Osteoblast (primary cell): ENCODE measurements around the gene ZIC4. TPM values are rescaled to one million over a fixed set of nuclear protein-coding genes. Genes with fewer than 3 reads are reported as not detected.

Experiments used
- DNase-seq: peaks from one replicate; pipeline ENCODE4 v3.0.0; 2011; ENCODE audit warnings: low spot score, mixed read lengths; ENCODE audit not compliant: insufficient read length; ENCODE audit errors: missing footprints
- H2AFZ ChIP-seq: 2 replicates; pipeline ENCODE4 v1.6.0; 2011; ENCODE audit warnings: mild to moderate bottlenecking, low read length
- H3K27ac ChIP-seq: 2 replicates; pipeline ENCODE4 v1.5.1; 2011; ENCODE audit warnings: mild to moderate bottlenecking, low read depth, low read length, moderate library complexity
- H3K27me3 ChIP-seq: 2 replicates; pipeline ENCODE4 v1.6.0; 2012; ENCODE audit warnings: mild to moderate bottlenecking, control low read depth, inconsistent platforms, low read length, moderate library complexity; ENCODE audit not compliant: insufficient read depth
- H3K36me3 ChIP-seq: 2 replicates; pipeline ENCODE4 v1.5.1; 2011; ENCODE audit warnings: mild to moderate bottlenecking, low read length, control low read depth, moderate library complexity; ENCODE audit not compliant: insufficient read depth
- H3K4me1 ChIP-seq: 2 replicates; pipeline ENCODE4 v1.5.1; 2011; ENCODE audit warnings: mild to moderate bottlenecking, low read length, control low read depth, moderate library complexity; ENCODE audit not compliant: insufficient read depth
- H3K4me2 ChIP-seq: 2 replicates; pipeline ENCODE4 v1.6.0; 2011; ENCODE audit warnings: mild to moderate bottlenecking, low read length; ENCODE audit not compliant: insufficient read depth
- H3K4me3 ChIP-seq: fragments of 200-600 bp; sonication (generic); 3 replicates; pipeline ENCODE4 v1.5.1; 2012; ENCODE audit warnings: mild to moderate bottlenecking, low read length, inconsistent platforms; ENCODE audit not compliant: insufficient read depth
- H3K79me2 ChIP-seq: 2 replicates; pipeline ENCODE4 v1.6.0; 2012; ENCODE audit warnings: mild to moderate bottlenecking, low read length, control low read depth, inconsistent platforms; ENCODE audit not compliant: insufficient read depth
- H3K9me3 ChIP-seq: 2 replicates; pipeline ENCODE4 v1.5.1; 2011; ENCODE audit warnings: low read depth, low read length, control low read depth
- H4K20me1 ChIP-seq: 2 replicates; pipeline ENCODE4 v1.6.0; 2012; ENCODE audit warnings: mild to moderate bottlenecking, low read length, control low read depth; ENCODE audit not compliant: insufficient read depth
- total RNA-seq: library from RNA; depleted of rRNA; stranded (reverse); fragments of >200 nt; gene quantifications from 2 replicates; pipeline ENCODE4 v1.2.3, GENCODE V29; 2012
- TF ChIP-seq, protein P1 (sequence below): IDR thresholded peaks from 2 replicates; pipeline ENCODE4 v1.5.1; 2011; ENCODE audit warnings: mild to moderate bottlenecking, low read depth, low read length, moderate library complexity; ENCODE audit errors: extremely low read depth

The ZIC4 gene
- total RNA-seq, 1 donor = 0.72 TPM

DNA sequence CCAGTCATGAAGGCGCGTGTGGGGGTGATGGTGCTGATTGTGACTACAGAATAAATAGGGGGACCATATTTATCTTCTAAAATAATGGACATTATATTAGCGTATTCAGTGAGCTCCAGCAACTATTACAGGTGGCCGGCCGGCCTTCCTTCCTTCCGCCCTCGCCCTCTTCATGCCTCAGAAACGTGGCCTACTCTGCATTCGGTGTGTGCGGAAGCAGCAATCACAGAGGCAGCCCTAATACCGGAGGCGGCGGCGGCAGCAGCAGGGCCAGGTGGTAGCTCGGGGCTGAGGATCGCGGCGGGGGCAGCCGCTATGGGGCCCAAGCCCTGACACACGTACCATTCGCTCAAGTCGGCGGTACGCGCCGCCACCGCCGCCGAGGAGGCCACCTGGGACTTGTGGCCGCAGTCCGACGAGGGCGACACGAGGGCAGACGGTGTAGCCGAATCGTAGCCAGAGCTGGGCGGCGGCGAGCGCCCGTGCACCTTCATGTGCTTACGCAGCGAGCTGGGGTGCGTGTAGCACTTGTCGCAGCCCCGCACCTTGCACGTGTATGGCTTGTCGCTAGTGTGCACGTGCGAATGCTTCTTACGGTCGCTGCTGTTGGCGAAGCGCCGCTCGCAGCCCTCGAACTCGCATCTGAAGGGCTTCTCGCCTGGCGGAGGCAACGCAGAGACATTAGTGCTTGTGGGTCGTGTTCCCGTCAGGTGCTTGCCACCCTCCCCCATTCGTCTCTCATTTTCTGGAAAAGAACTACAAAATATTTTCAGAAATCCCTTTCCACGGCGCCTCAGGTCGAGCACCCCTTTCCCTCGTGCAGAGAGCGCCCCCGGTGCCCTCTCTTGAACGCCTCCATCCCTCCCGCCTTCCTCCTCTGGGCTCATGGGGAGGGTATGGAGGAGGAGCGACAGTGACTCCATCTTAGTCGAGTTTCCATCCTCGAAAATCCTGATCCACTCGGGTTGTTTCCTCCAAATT is 15.5 kb downstream of the ZIC4 start:
- Histone ChIP-seq H3K27me3 (peaks cover 97% of the 10 kb centered on the region), H3K4me2 (no peak overlapping the region), H3K9me3 (no peaks in the 10 kb centered on the region), H2AFZ (no peak overlapping the region), H3K4me3 (no peak overlapping the region), H3K27ac (no peak overlapping the region), H3K79me2 (no peaks in the 10 kb centered on the region), H4K20me1 (no peaks in the 10 kb centered on the region), H3K4me1 (no peaks in the 10 kb centered on the region), H3K36me3 (no peaks in the 10 kb centered on the region)
- DNase-seq = no peak
- TF ChIP-seq, protein P1, sequence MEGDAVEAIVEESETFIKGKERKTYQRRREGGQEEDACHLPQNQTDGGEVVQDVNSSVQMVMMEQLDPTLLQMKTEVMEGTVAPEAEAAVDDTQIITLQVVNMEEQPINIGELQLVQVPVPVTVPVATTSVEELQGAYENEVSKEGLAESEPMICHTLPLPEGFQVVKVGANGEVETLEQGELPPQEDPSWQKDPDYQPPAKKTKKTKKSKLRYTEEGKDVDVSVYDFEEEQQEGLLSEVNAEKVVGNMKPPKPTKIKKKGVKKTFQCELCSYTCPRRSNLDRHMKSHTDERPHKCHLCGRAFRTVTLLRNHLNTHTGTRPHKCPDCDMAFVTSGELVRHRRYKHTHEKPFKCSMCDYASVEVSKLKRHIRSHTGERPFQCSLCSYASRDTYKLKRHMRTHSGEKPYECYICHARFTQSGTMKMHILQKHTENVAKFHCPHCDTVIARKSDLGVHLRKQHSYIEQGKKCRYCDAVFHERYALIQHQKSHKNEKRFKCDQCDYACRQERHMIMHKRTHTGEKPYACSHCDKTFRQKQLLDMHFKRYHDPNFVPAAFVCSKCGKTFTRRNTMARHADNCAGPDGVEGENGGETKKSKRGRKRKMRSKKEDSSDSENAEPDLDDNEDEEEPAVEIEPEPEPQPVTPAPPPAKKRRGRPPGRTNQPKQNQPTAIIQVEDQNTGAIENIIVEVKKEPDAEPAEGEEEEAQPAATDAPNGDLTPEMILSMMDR = no peak

DNA sequence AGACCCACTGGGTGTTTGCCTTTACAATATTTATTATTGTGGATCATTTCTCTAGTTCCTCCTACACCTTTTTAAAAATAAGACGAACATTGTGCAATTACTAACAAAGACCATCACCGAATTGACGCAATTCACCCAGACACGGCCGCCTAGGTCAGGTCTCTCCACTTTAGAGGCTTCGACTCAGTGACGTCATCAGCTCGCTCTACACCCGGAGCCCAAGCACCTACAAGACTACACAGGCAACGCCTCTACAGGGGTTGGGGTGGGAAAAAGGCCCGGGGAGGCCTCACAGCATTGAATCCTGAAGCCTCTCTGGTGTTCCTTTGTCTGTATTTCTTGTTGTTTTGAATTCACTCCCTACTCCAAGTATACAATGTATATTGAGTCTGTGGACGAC is 16.6 kb downstream of the ZIC4 start:
- Histone ChIP-seq H4K20me1 (no peaks in the 10 kb centered on the region), H3K27ac (no peak overlapping the region), H2AFZ (no peak overlapping the region), H3K79me2 (no peaks in the 10 kb centered on the region), H3K4me1 (no peaks in the 10 kb centered on the region), H3K9me3 (peaks cover 2% of the 10 kb centered on the region), H3K27me3 (peaks cover 97% of the 10 kb centered on the region), H3K36me3 (no peaks in the 10 kb centered on the region), H3K4me2 (no peak overlapping the region), H3K4me3 (no peak overlapping the region)
- TF ChIP-seq, protein P1 = no peak
- DNase-seq = no peak

DNA sequence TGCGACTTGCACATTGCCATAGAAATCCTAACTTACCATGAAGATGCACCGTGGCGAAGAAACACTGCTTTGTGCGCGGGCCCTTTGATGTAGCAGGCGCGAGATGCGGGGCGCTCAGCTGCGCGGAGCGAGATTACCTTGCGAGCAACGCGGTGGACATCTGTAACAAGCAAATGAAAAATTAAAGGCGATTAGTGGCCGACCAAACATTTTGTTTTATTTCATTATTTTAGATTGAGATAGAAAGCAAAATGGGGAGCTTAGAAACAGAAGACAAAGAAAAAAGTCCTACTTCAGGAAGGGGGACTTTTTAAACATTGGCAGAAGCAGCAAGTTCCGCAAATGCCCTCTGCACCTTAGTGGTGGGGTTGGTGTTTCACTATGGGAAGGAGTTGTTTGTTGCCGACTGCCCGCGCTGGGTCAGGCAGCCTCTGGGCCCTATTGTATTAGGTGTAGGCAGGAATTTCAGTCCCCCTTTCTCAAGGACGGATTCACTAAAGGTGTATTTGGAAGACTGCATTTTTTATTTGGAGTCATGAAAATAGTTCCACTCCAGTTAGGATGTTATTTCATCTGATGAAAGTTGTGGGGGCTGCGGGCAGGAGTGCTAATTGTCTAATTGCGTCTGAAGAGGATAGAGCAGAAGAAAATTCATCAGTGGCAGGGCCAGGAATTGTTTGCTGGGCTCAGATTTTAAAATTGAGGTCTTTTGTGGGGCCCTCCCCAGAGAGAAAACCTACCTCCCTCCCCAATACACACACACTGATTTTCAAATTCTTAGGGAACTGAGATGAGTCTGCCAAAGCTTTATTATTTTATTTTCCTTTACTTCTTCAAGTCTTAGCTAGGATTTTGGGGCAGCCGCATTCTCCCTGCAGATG is 17.4 kb downstream of the ZIC4 start:
- no peaks in the 10 kb centered on the region for H3K4me1 ChIP-seq
- DNase-seq = no peak
- no peak overlapping the region for H3K27ac ChIP-seq
- H3K4me3 ChIP-seq = no peak overlapping the region
- H2AFZ ChIP-seq = no peak overlapping the region
- no peaks in the 10 kb centered on the region for H3K36me3 ChIP-seq
- peaks cover 2% of the 10 kb centered on the region for H3K9me3 ChIP-seq
- peaks cover 97% of the 10 kb centered on the region for H3K27me3 ChIP-seq
- no peaks in the 10 kb centered on the region for H3K79me2 ChIP-seq
- H4K20me1 ChIP-seq = no peaks in the 10 kb centered on the region
- TF ChIP-seq, protein P1 = no peak
- no peak overlapping the region for H3K4me2 ChIP-seq
